LNCaP clone FGC (cell line): ENCODE measurements around the gene MTUS2.

Experiments
- DNase-seq: peaks from one replicate; pipeline ENCODE4 v3.0.0-alpha.2; 2011; ENCODE audit warnings: low read depth
- H3K4me3 ChIP-seq: 2 replicates; pipeline ENCODE4 v1.5.1; 2011; ENCODE audit warnings: mild to moderate bottlenecking, low read depth, low read length, control low read depth
- TF ChIP-seq, protein P1 (sequence below): IDR thresholded peaks from 2 replicates; pipeline ENCODE4 v1.5.1; 2012; ENCODE audit warnings: mild to moderate bottlenecking; ENCODE audit not compliant: control insufficient read depth, insufficient read depth; ENCODE audit errors: extremely low read depth

The MTUS2 gene

DNA sequence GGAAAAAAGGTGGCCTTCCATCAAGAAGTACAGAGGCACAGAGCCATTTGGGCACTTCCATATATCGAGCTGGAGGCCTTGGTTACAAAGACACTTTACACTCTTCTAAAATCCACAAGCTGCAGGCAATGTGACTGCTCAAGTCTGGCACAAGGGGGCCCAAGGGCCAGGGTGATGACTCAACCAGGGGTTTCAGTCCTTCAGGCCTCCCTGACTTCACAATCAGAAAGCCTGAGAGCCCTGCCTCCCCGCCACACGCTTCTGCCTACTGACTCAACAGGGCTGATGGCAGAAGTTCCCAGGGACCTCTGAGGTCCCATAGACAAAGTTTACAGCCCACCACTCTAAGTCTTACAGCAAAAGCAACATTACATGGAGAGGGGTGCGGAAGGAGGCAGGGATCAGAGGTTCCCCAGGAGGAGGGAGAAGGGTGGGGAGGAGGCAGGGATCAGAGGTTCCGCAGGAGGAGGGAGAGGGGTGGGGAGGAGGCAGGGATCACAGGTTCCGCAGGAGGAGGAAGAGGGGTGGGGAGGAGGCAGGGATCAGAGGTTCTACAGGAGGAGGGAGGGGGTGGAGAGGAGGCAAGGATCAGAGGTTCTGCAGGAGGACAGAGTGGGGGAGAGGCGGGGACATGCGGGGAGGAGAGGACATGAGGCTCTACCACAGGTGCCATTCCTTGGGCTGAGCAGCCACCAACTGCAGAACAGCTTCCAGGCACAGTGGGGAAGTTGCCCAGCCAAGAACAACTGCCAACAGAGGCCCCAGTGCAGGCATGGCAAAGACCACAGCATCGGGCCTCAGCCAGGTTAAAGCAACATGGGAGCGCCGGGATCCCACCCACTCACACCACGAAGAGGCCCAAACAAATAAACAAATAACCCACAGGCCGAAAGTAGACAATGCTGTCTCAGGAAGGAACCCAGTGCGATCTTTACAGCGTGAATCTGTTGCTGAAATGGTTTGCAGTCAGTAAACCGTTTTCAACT is 723.4 kb downstream of the MTUS2 start:
- DNase-seq = no peak
- TF ChIP-seq, protein P1, sequence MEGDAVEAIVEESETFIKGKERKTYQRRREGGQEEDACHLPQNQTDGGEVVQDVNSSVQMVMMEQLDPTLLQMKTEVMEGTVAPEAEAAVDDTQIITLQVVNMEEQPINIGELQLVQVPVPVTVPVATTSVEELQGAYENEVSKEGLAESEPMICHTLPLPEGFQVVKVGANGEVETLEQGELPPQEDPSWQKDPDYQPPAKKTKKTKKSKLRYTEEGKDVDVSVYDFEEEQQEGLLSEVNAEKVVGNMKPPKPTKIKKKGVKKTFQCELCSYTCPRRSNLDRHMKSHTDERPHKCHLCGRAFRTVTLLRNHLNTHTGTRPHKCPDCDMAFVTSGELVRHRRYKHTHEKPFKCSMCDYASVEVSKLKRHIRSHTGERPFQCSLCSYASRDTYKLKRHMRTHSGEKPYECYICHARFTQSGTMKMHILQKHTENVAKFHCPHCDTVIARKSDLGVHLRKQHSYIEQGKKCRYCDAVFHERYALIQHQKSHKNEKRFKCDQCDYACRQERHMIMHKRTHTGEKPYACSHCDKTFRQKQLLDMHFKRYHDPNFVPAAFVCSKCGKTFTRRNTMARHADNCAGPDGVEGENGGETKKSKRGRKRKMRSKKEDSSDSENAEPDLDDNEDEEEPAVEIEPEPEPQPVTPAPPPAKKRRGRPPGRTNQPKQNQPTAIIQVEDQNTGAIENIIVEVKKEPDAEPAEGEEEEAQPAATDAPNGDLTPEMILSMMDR = no peak
- H3K4me3 ChIP-seq = no peak overlapping the region

DNA sequence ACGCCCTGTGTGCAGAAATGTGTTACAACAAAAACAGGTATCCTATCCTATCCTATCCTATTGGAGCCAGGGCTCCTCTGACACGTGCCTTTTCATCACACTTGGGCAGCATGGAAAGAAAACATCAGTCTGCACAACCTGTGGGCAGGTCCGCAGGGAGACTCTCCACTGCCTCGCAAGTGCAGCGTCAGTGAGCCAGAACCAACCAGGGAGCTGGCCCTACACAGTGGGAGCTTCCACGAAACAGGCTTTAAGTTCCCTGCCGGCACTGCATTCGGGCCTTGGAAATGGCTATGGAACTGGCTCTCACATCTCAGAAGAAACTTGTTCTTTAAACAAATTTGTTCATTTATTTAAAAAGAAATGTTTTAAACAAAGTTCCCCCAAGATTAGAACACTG is 725.8 kb downstream of the MTUS2 start:
- DNase-seq = no peak
- H3K4me3 ChIP-seq = no peak overlapping the region
- TF ChIP-seq, protein P1 = no peak

DNA sequence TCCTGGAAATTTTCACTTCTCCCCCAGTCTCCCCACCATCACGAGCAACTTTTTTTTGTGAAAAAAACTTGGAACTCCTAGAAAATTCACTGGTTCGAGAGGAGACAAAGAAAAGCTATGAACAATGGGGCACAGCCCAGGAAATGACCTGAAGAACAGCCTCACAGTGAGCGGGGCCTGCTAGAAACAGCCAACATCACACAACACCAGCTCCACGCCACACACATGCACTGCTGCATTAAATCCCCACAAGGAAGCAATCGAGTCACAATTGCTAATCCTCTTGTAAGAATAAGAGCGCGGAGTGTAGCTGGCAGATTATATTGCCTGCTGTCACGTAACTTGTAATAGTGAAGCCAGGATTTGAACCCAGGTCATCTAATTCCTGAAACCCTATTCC is 726.5 kb downstream of the MTUS2 start:
- no peak overlapping the region for H3K4me3 ChIP-seq
- no peak for DNase-seq
- TF ChIP-seq, protein P1 = no peak

DNA sequence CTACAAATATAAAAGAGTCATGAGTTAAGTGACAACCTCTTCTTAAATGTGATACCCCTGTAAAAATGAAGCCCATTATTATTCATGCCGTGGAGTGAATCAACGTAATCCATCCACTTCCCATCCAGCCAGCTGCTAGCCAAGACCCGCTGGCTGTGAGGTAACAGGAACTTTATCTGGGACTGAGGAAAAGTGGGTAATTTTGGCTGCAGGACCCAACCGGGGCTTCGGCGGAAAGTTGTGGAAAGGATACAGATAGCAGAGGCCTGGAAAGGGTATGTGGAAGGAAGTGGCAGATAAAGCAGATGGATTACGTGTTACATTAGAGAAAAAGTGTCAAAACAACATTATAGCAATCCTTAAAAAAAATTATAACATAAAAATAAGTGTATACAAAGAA is 727.0 kb downstream of the MTUS2 start:
- H3K4me3 ChIP-seq = no peak overlapping the region
- TF ChIP-seq, protein P1 = no peak
- no peak for DNase-seq

DNA sequence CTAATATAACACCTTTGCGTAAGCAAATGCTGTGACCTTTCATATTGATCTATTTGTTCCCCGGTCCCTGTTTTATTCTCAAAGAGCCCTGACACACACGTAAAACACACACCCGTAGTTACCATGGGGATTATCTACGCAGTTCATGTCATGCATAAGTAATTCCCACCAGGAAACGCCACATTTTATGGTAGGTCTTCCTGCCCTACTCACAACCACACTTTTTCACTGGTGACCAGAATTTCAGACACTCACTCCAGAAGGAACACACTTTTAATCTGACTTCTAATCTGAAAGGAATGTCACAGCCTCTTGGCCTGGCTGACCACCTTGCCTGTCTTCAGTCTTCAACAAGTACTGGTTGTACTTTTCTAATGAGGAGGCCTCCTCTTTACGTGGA is 728.6 kb downstream of the MTUS2 start:
- H3K4me3 ChIP-seq = no peak overlapping the region
- TF ChIP-seq, protein P1 = no peak
- DNase-seq = no peak

DNA sequence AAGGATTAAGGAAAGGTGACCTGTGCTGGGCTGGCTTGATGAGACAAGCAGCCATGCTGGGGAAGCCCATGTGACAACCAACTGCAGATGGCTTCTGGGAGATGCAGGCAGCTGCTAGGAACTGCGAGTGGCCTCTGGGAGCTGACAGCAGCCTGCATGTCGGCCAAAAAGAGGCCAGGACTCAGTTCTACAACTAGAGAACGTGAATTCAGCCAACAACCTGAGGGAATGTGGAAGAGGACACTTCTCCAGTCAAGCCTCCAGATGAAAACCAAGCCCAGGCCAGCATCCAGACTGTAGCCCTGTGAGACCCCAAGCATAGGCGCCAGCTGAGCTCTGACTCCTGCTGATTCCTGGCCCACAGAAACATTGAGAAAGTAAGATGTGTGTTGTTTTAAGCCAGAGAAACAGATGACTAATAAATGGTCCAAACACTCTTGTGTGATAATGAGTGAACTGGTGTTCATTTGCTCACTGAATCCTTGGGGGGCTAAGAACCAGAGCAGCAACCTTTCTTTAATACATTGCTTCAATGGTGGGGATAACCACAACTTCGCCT is 730.4 kb downstream of the MTUS2 start:
- TF ChIP-seq, protein P1 = no peak
- H3K4me3 ChIP-seq = no peak overlapping the region
- DNase-seq = no peak
